NCI-H524 treated with DMSO at 0.1 percent for 48 hours (cell line): Measurements from ENCODE around the gene CSNK1G2.
A peak's percentile ranks its signal among the peaks of the same experiment; 100 is the strongest.

Experiments used
- DNase-seq: peaks from one replicate; lab custom pipeline; 2025; lab: John Stamatoyannopoulos, UW

The CSNK1G2 gene

GRCh38 chr19:1918975-1919374 is 22.0 kb upstream of the CSNK1G2 start:
- no peak for DNase-seq

GRCh38 chr19:1920644-1921043 is 20.3 kb upstream of the CSNK1G2 start:
- no peak for DNase-seq

- no peak for DNase-seq
Measured at GRCh38 chr19:1921326-1921725, 19.6 kb upstream of the CSNK1G2 start.

GRCh38 chr19:1921825-1922224 is 19.1 kb upstream of the CSNK1G2 start:
- no peak for DNase-seq

GRCh38 chr19:1922803-1923202 is 18.2 kb upstream of the CSNK1G2 start:
- DNase-seq: no peak

- DNase-seq: no peak
Measured at GRCh38 chr19:1923319-1923718, 17.7 kb upstream of the CSNK1G2 start.

- no peak for DNase-seq
Measured at GRCh38 chr19:1924320-1924961, 16.5 kb upstream of the CSNK1G2 start.

GRCh38 chr19:1925544-1925943 is 15.4 kb upstream of the CSNK1G2 start:
- DNase-seq: no peak

GRCh38 chr19:1929021-1929742 is 11.8 kb upstream of the CSNK1G2 start:
- DNase-seq: peak; percentile 22

GRCh38 chr19:1931445-1931844 is 9.5 kb upstream of the CSNK1G2 start:
- no peak for DNase-seq

- no peak for DNase-seq
Measured at GRCh38 chr19:1932395-1932794, 8.6 kb upstream of the CSNK1G2 start.

GRCh38 chr19:1933244-1933643 is 7.7 kb upstream of the CSNK1G2 start:
- DNase-seq: no peak

GRCh38 chr19:1933942-1934341 is 7.0 kb upstream of the CSNK1G2 start:
- DNase-seq: no peak

- DNase-seq: no peak
Measured at GRCh38 chr19:1935484-1936208, 5.3 kb upstream of the CSNK1G2 start.

- no peak for DNase-seq
Measured at GRCh38 chr19:1936430-1936829, 4.5 kb upstream of the CSNK1G2 start.

- DNase-seq: no peak
Measured at GRCh38 chr19:1936916-1937610, 3.9 kb upstream of the CSNK1G2 start.

GRCh38 chr19:1938071-1938470 is 2.9 kb upstream of the CSNK1G2 start:
- no peak for DNase-seq

GRCh38 chr19:1942078-1942933 is 1.3 kb downstream of the CSNK1G2 start:
- no peak for DNase-seq

- DNase-seq: no peak
Measured at GRCh38 chr19:1942934-1943555, 2.1 kb downstream of the CSNK1G2 start.

GRCh38 chr19:1943661-1944087 is 2.7 kb downstream of the CSNK1G2 start:
- DNase-seq: no peak
